GM19035 (cell line): Measurements from ENCODE around the gene NCR2.
"Not testable (repeated sequence)": the region's sequence is repeated elsewhere in the genome, so short reads cannot be mapped to it uniquely, and the experiment has no call there.

Experiments used
- ATAC-seq: cut with Tn5 transposase; IDR thresholded peaks from one replicate; pipeline ENCODE4 v1.9.1; 2021; ENCODE audit not compliant: unreplicated experiment

The NCR2 gene

GRCh38 chr6:41335296-41335695, at the start of gene NCR2:
Gene NCR2 (plus strand): TSS chr6:41335608. CDS start chr6:41335877, 269 bp downstream.
- ATAC-seq = no peak

GRCh38 chr6:41286544-41287346, 48.7 kb upstream of the NCR2 start, which contains the start of gene TREM1:
Gene TREM1 (minus strand): TSS chr6:41286682. CDS start chr6:41286655, 27 bp downstream.
- ATAC-seq = no peak

GRCh38 chr6:41288030-41288753, 47.2 kb upstream of the NCR2 start:
- no peak for ATAC-seq

- no peak for ATAC-seq
Measured at GRCh38 chr6:41288754-41289129, 46.7 kb upstream of the NCR2 start.

- ATAC-seq = no peak
Measured at GRCh38 chr6:41289815-41290214, 45.6 kb upstream of the NCR2 start.

- no peak for ATAC-seq
Measured at GRCh38 chr6:41291717-41292116, 43.7 kb upstream of the NCR2 start.

GRCh38 chr6:41294214-41294872, 41.1 kb upstream of the NCR2 start:
- no peak for ATAC-seq

- ATAC-seq = not testable (repeated sequence)
Measured at GRCh38 chr6:41297248-41297647, 38.2 kb upstream of the NCR2 start.

- no peak for ATAC-seq
Measured at GRCh38 chr6:41298785-41299502, 36.5 kb upstream of the NCR2 start.

- no peak for ATAC-seq
Measured at GRCh38 chr6:41302638-41303037, 32.8 kb upstream of the NCR2 start.

GRCh38 chr6:41306187-41306854, 29.1 kb upstream of the NCR2 start:
- no peak for ATAC-seq

GRCh38 chr6:41315203-41315602, 20.2 kb upstream of the NCR2 start:
- no peak for ATAC-seq

- ATAC-seq = no peak
Measured at GRCh38 chr6:41315943-41316620, 19.3 kb upstream of the NCR2 start.

GRCh38 chr6:41318261-41318653, 17.2 kb upstream of the NCR2 start:
- ATAC-seq = no peak

- peak; percentile 93 for ATAC-seq
Measured at GRCh38 chr6:41318654-41319565, 16.5 kb upstream of the NCR2 start.

GRCh38 chr6:41321183-41321582, 14.2 kb upstream of the NCR2 start:
- no peak for ATAC-seq

GRCh38 chr6:41325446-41326066, 9.9 kb upstream of the NCR2 start:
- ATAC-seq = no peak

GRCh38 chr6:41326092-41326491, 9.3 kb upstream of the NCR2 start:
- no peak for ATAC-seq
